Frontal cortex (tissue), 4 donors: ENCODE results near the gene NME1. TPM values are rescaled to one million over a fixed set of nuclear protein-coding genes. Genes with fewer than 3 reads are reported as not detected.

Source experiments
- DNase-seq, 2 donors: peaks; one replicate each; pipeline ENCODE4 v3.0.0; 2012; ENCODE audit warnings: low spot score in 2 of 2
- FAIRE-seq: peaks from 2 replicates; lab custom pipeline; 2012; peaks lifted over from hg19 to GRCh38; lab: Jason Lieb, UNC
- total RNA-seq: library from RNA; depleted of rRNA; stranded (reverse); fragments of >200 nt; gene quantifications from one replicate; pipeline ENCODE4 v1.2.3, GENCODE V29; 2014
- donor health status: control.
- donor health status: control.
- donor health status: control.

NME1 gene
- total RNA-seq, 1 donor from 2014 or later = 60.3 TPM

DNA sequence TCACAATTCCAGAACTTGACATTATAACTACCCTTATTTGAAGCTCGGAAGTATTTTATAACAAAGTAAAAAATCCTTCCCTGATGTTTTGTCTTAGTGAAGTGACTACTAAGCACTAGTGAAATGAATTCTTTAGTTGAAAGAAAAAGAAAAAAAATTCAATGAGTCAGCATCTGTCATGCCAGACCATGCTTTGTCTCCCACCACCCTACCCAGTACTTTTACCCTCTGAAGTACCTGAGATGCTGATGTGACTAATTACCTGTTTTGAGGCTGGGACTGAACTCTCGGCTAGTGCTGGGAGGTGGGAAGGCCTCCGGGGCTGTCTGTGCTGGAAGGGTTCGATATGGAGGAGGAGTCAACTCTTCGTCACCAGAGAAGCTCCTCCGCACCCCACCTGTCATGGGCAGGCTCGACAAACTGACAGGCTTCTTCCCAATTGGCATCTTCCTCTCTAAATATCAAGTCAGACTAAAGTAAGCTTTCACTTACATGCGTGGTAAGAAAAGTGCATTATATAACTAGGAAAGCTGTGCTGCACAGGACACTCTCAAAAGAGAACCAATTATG lies 32.5 kb downstream of the NME1 start:
- FAIRE-seq = no peak
- no peak for DNase-seq

DNA sequence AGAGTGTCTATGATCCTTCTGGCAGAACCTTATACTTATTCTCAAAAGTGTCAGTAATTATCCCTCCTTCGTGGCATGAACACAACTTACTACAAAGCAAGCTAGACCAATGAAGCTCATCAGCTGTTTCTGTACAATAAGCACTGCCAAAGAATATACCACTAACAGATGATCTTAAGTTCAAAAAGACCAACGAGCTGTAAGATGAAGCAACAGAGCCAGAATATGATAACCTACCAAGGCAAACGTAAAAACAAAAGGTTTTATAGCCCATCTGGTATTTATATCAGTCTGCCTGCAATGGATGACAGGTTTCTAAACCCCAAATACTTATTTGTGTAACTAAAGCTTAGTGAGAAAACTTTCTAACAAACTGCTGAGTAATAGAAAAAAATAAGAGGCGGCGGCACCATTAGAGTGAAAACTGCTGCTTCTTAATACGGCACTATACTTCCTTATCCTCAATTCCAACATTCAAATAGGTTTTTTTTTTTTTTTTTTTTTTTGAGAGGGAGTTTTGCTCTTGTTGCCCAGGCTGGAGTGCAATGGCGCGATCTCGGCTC lies 35.0 kb downstream of the NME1 start:
- no peak for FAIRE-seq
- no peak for DNase-seq

DNA sequence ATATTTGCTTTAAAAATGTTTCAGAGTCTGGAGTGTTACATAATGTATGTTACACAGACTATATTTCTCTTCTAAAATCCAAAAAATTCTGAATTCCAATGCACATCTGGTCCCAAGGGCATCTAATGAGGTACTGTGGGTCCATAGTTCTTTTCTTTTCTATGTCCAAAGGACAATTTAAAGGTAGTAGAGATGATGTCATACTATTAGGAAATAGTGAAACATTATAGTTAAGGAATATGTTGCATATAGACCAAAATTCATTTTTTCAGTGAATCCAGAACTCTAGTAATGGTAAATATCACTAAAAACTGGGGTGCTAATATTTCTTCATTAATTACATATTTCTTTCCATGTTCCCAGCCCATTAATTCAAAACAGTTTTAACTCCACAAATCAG lies 35.8 kb downstream of the NME1 start:
- DNase-seq (no peak), FAIRE-seq (no peak)

DNA sequence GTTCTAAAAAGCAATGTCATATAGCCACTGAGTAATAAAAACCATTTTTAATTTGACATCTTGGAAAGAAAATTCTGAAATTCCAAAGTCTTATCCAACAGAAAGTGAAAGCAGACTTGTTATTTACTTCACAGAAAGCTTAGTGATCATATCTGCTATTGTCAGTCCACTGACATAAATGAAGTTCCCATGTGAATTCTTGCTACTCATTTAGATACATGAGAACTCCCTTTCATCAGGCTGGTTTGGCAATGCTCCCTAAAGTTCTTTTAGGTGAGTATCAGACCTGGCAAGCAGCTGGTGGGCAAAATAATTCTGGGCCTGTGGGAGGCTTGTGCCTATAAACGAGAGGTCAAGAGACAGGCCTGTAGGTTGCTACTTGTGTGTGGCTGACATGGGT lies 36.3 kb downstream of the NME1 start:
- FAIRE-seq = no peak
- DNase-seq = no peak

DNA sequence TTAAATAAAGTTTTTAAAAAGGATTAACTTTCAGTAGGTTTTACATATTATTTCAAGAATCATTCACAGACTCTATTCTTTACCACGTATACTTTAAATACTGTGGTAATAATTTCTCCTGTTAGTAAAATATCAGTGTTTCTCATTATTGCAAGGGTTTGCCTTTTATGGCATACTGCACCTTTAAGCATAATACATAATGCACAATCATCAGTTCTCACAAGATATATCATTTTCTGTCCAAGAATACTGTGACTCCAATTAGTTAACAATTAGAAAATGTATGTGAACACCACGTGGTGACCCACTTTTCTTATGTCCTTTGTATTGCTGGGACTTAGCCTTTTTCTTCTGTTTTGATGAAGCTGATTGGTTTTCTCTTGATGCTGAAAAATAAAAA lies 38.5 kb downstream of the NME1 start:
- no peak for DNase-seq
- FAIRE-seq = no peak

DNA sequence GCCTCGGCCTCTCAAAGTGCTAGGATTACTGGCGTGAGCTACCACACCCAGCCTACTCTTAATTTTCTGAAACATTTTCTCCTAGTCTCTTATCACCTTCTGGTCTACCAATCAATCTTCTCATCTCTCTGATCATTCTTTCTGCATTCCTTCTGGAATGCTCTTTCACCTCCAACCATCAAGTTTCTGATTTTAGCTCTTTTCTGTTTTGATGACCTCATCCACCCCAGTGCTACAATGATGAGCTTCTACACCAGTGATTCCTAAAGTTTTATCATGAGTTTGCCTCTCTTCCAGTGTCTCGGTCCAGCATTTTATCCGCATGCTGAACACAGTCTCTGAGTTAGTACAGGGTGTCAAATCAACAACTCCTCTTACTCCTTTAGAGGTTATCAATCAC lies 44.4 kb downstream of the NME1 start:
- DNase-seq = no peak
- FAIRE-seq = no peak

DNA sequence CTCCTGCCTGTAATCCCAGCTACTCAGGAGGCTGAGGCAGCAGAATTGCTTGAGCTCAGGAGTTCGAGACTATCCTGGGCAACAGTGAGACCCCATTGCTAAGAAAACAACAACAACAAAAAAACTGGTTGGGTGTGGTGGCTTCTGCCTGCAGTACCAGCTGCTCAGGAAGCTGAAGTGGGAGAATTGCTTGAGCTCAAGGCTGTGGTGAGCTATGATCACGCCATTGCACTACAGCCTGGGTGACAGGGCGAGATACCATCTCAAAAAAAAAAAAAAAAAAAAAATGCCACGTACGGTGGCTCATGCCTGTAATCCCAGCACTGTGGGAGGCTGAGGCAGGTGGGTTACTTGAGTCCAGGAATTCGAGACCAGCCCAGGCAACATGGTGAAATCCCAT lies 46.9 kb downstream of the NME1 start:
- FAIRE-seq (no peak), DNase-seq (no peak)

DNA sequence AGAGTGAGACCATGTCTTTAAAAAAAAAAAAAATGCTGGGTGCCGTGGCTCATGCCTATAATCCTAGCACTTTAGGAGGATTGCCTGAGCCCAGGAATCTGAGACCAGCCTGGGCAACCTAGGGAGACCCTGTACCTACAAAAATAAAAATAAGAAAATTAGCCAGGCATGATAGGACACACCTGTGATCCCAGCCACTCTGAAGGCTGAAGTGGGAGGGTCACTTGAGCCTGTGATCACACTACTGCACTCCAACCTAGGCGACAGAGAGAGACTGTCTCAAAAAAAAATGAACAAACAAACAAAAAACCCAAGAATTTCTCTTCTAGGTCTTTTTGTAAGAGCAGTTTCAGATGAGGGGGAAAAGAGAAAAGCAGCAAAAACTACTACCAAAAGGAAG lies 47.5 kb downstream of the NME1 start:
- FAIRE-seq = no peak
- DNase-seq = no peak

DNA sequence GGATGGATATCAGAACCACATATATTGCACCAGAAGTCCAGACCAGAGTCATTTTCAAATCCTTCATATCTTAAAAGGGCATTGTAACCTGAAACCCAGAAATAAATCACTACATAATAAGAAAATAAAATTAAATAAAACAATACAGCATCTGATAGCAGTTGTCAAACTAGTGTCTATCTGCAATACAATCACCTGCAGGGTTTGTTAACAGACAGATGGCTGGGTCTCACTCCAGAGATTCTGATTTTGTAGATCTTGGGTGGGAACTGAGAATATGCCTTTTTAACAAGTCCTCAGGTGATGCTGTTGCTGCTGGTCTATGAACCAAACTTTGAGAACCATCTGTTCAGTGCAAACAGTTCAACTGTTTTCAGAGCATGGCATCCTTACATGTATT lies 50.5 kb downstream of the NME1 start:
- FAIRE-seq (no peak), DNase-seq (no peak)

Other genes starting within 250 kb of the NME1 start
- gene SPAG9, start 32.7 kb upstream of the NME1 start, total RNA-seq = 297 TPM
- 202 TPM for gene NME2, start 12.9 kb downstream of the NME1 start, total RNA-seq
- gene MBTD1, start 106.5 kb downstream of the NME1 start, total RNA-seq = 64.4 TPM
- 70.5 TPM for gene UTP18, start 107.0 kb downstream of the NME1 start, total RNA-seq